ENCODE measurements around the gene PMF1. TPM values are rescaled to one million over a fixed set of nuclear protein-coding genes. Genes with fewer than 3 reads are reported as not detected.
"Not testable (repeated sequence)": the region's sequence is repeated elsewhere in the genome, so short reads cannot be mapped to it uniquely, and the experiment has no call there.

Gene PMF1
- 54.3 TPM for total RNA-seq
- long read RNA-seq, transcript PMF1-202 (5 exons, 1,068 nt) = major isoform, 22 of 27 reads
- long read RNA-seq, partial matches to known transcripts = 2 of 27 reads
- long read RNA-seq, other reads (novel, unspliced or antisense) = 2 of 27 reads

- peak; percentile 98 for DNase-seq (ENCODE audit: low spot score)
- intact Hi-C loops (cut with DNase I) = loop anchor here (1.0 kb wide), 1 partner anchor 19 kb away; the partner anchor contains the start of gene SLC25A44
Measured at GRCh38 chr1:156212833-156213643, at the start of gene PMF1. Gene PMF1, plus strand, starts transcription at chr1:156213007. Its CDS starts 9 bp downstream, at chr1:156213016.

- no peak for DNase-seq (ENCODE audit: low spot score)
- intact Hi-C loops (cut with DNase I) = loop anchor here (5.0 kb wide), 1 partner anchor 119 kb away; the partner anchor contains the start of genes SMG5 and TMEM79
Measured at GRCh38 chr1:156163712-156164111, 49.1 kb upstream of the PMF1 start.

- no peak for DNase-seq (ENCODE audit: low spot score)
- intact Hi-C loops (cut with DNase I) = loop anchor here (5.0 kb wide), 1 partner anchor 118 kb away; the partner anchor contains the start of genes SMG5 and TMEM79
Measured at GRCh38 chr1:156164125-156164831, 48.5 kb upstream of the PMF1 start.

- no peak for DNase-seq (ENCODE audit: low spot score)
- intact Hi-C loops (cut with DNase I) = no loop called here
Measured at GRCh38 chr1:156165083-156165482, 47.7 kb upstream of the PMF1 start.

- intact Hi-C loops (cut with DNase I) = no loop called here
Measured at GRCh38 chr1:156167536-156167935, 45.3 kb upstream of the PMF1 start.

GRCh38 chr1:156172696-156173470 lies 39.9 kb upstream of the PMF1 start:
- intact Hi-C loops (cut with DNase I) = no loop called here
- no peak for DNase-seq (ENCODE audit: low spot score)

More at GRCh38 chr1:156167536-156167935, 45.3 kb upstream of the PMF1 start:
- DNase-seq (ENCODE audit: low spot score) = no peak

GRCh38 chr1:156176610-156177210 lies 36.1 kb upstream of the PMF1 start:
- intact Hi-C loops (cut with DNase I) = no loop called here
- DNase-seq (ENCODE audit: low spot score) = no peak

GRCh38 chr1:156177919-156178654 lies 34.7 kb upstream of the PMF1 start:
- DNase-seq (ENCODE audit: low spot score) = no peak
- intact Hi-C loops (cut with DNase I) = no loop called here

GRCh38 chr1:156180471-156180870 lies 32.3 kb upstream of the PMF1 start:
- DNase-seq (ENCODE audit: low spot score) = no peak
- intact Hi-C loops (cut with DNase I) = no loop called here

GRCh38 chr1:156181391-156181924 lies 31.3 kb upstream of the PMF1 start:
- intact Hi-C loops (cut with DNase I); DNase-seq (ENCODE audit: low spot score): not testable (repeated sequence)

- not testable (repeated sequence) for DNase-seq (ENCODE audit: low spot score)
Measured at GRCh38 chr1:156182010-156182779, 30.6 kb upstream of the PMF1 start.

GRCh38 chr1:156186347-156187177 lies 26.2 kb upstream of the PMF1 start:
- DNase-seq (ENCODE audit: low spot score); intact Hi-C loops (cut with DNase I): not testable (repeated sequence)

More at GRCh38 chr1:156182010-156182779, 30.6 kb upstream of the PMF1 start:
- intact Hi-C loops (cut with DNase I) = not testable (repeated sequence)

GRCh38 chr1:156190265-156190664 lies 22.5 kb upstream of the PMF1 start:
- intact Hi-C loops (cut with DNase I); DNase-seq (ENCODE audit: low spot score): not testable (repeated sequence)

- intact Hi-C loops (cut with DNase I) = no loop called here
- no peak for DNase-seq (ENCODE audit: low spot score)
Measured at GRCh38 chr1:156191292-156191964, 21.4 kb upstream of the PMF1 start.

- intact Hi-C loops (cut with DNase I) = no loop called here
- no peak for DNase-seq (ENCODE audit: low spot score)
Measured at GRCh38 chr1:156193208-156193487, 19.7 kb upstream of the PMF1 start.

All from cardiac septum (tissue), 1 donor.